Astrocyte (in vitro differentiated cells and primary cell): ENCODE measurements around the gene PAIP2. TPM values are rescaled to one million over a fixed set of nuclear protein-coding genes. Genes with fewer than 3 reads are reported as not detected.

Source experiments
- DNase-seq: peaks from one replicate; pipeline ENCODE4 v3.0.0-alpha.2; 2010; ENCODE audit warnings: low read depth
- FAIRE-seq: peaks from 2 replicates; lab custom pipeline; 2011; peaks lifted over from hg19 to GRCh38; lab: Jason Lieb, UNC
- H2AFZ ChIP-seq: 2 replicates; pipeline ENCODE4 v1.6.0; 2012; ENCODE audit warnings: low read depth, low read length, inconsistent platforms
- H3K27ac ChIP-seq: 2 replicates; pipeline ENCODE4 v1.5.1; 2011; ENCODE audit warnings: low read depth, low read length, inconsistent platforms
- H3K27me3 ChIP-seq: 2 replicates; pipeline ENCODE4 v1.6.0; 2011; ENCODE audit warnings: low read length, inconsistent platforms; ENCODE audit not compliant: insufficient read depth
- H3K36me3 ChIP-seq: 2 replicates; pipeline ENCODE4 v1.5.1; 2011; ENCODE audit warnings: low read length, inconsistent platforms; ENCODE audit not compliant: insufficient read depth
- H3K4me1 ChIP-seq: 2 replicates; pipeline ENCODE4 v1.5.1; 2011; ENCODE audit warnings: low read length, inconsistent platforms; ENCODE audit not compliant: insufficient read depth
- H3K4me2 ChIP-seq: 2 replicates; pipeline ENCODE4 v1.6.0; 2012; ENCODE audit warnings: low read length, inconsistent platforms
- H3K4me3 ChIP-seq: 2 replicates; pipeline ENCODE4 v1.5.1; 2011; ENCODE audit warnings: low read depth, mild to moderate bottlenecking, low read length, inconsistent platforms; ENCODE audit not compliant: insufficient read depth
- H3K79me2 ChIP-seq: 2 replicates; pipeline ENCODE4 v1.6.0; 2012; ENCODE audit warnings: mild to moderate bottlenecking, low read length, inconsistent platforms; ENCODE audit not compliant: insufficient read depth
- H3K9ac ChIP-seq: 2 replicates; pipeline ENCODE4 v1.6.0; 2012; ENCODE audit warnings: mild to moderate bottlenecking, low read length, inconsistent platforms
- H3K9me3 ChIP-seq: 2 replicates; pipeline ENCODE4 v1.5.1; 2012; ENCODE audit warnings: low read depth, mild to moderate bottlenecking, low read length, inconsistent platforms; ENCODE audit not compliant: insufficient read depth
- H4K20me1 ChIP-seq: 2 replicates; pipeline ENCODE4 v1.6.0; 2012; ENCODE audit warnings: low read length, inconsistent platforms; ENCODE audit not compliant: insufficient read depth
- H3K27ac Mint-ChIP-seq: one replicate; pipeline ENCODE4 v1.8.0; 2021; ENCODE audit warnings: mild to moderate bottlenecking, mixed read lengths; ENCODE audit not compliant: unreplicated experiment
- H3K27me3 Mint-ChIP-seq: one replicate; pipeline ENCODE4 v1.8.0; 2021; ENCODE audit warnings: low read depth, mixed read lengths; ENCODE audit not compliant: unreplicated experiment
- H3K36me3 Mint-ChIP-seq: one replicate; pipeline ENCODE4 v1.8.0; 2021; ENCODE audit warnings: low read depth, mixed read lengths; ENCODE audit not compliant: unreplicated experiment
- H3K4me1 Mint-ChIP-seq: one replicate; pipeline ENCODE4 v1.8.0; 2021; ENCODE audit warnings: low read depth, mixed read lengths; ENCODE audit not compliant: unreplicated experiment
- H3K4me3 Mint-ChIP-seq: one replicate; pipeline ENCODE4 v1.8.0; 2021; ENCODE audit warnings: mild to moderate bottlenecking, moderate library complexity, mixed read lengths; ENCODE audit not compliant: unreplicated experiment
- H3K9me3 Mint-ChIP-seq: one replicate; pipeline ENCODE4 v1.8.0; 2021; ENCODE audit warnings: mild to moderate bottlenecking, mixed read lengths; ENCODE audit not compliant: unreplicated experiment
- CTCF ChIP-seq: IDR thresholded peaks from 2 replicates; pipeline ENCODE4 v1.5.1; 2011; ENCODE audit warnings: low read depth, mild to moderate bottlenecking, inconsistent platforms, low read length, moderate library complexity; ENCODE audit not compliant: insufficient read depth
- EZH2 ChIP-seq: IDR thresholded peaks from 2 replicates; pipeline ENCODE4 v1.6.1; 2012; ENCODE audit warnings: mild to moderate bottlenecking, low read length, inconsistent platforms; ENCODE audit not compliant: insufficient read depth
- total RNA-seq: library from RNA; stranded (reverse); gene quantifications from 2 replicates; pipeline ENCODE4 v1.2.1, GENCODE V29; 2021

The PAIP2 gene
- total RNA-seq, 1 donor from 2014 or later: 75.3 TPM

GRCh38 chr5:139301808-139302499 lies 39.7 kb upstream of the PAIP2 start:
- Histone ChIP-seq H3K4me2 (peak overlapping the region; percentile 5), H3K4me3 (no peak overlapping the region), H2AFZ (no peak overlapping the region), H3K9me3 (no peaks in the 10 kb centered on the region), H3K36me3 (no peaks in the 10 kb centered on the region), H3K79me2 (peaks cover 100% of the 10 kb centered on the region), H3K27me3 (no peaks in the 10 kb centered on the region), H4K20me1 (peaks cover 100% of the 10 kb centered on the region), H3K27ac (no peak overlapping the region), H3K9ac (no peak overlapping the region), H3K4me1 (peaks cover 4% of the 10 kb centered on the region)
- Mint-ChIP-seq H3K4me1 (peaks cover 46% of the 10 kb centered on the region), H3K27me3 (no peaks in the 10 kb centered on the region), H3K9me3 (no peaks in the 10 kb centered on the region), H3K27ac (peak overlapping the region; percentile 83), H3K36me3 (no peaks in the 10 kb centered on the region), H3K4me3 (peak overlapping the region; percentile 24)
- no peak for TF ChIP-seq EZH2
- no peak for TF ChIP-seq CTCF
- DNase-seq (no peak), FAIRE-seq (no peak)

- no peak for TF ChIP-seq CTCF
- no peak for TF ChIP-seq EZH2
- Mint-ChIP-seq H3K4me1 (peaks cover 47% of the 10 kb centered on the region), H3K36me3 (peaks cover 2% of the 10 kb centered on the region), H3K4me3 (no peak overlapping the region), H3K9me3 (no peaks in the 10 kb centered on the region), H3K27me3 (no peaks in the 10 kb centered on the region), H3K27ac (no peak overlapping the region)
- no peak overlapping the region for H3K27ac ChIP-seq
- H2AFZ ChIP-seq: no peak overlapping the region
- H4K20me1 ChIP-seq: peaks cover 100% of the 10 kb centered on the region
- peaks cover 1% of the 10 kb centered on the region for H3K4me1 ChIP-seq
- FAIRE-seq (peak; percentile 59), DNase-seq (no peak)
- no peak overlapping the region for H3K4me3 ChIP-seq
- no peaks in the 10 kb centered on the region for H3K36me3 ChIP-seq
- no peaks in the 10 kb centered on the region for H3K27me3 ChIP-seq
- no peak overlapping the region for H3K4me2 ChIP-seq
- H3K9me3 ChIP-seq: no peaks in the 10 kb centered on the region
- peaks cover 100% of the 10 kb centered on the region for H3K79me2 ChIP-seq
- no peak overlapping the region for H3K9ac ChIP-seq
These were observed 37.0 kb upstream of the PAIP2 start for GRCh38 chr5:139304391-139305324.
